Measurements from ENCODE around the gene MRPL51. TPM values are rescaled to one million over a fixed set of nuclear protein-coding genes. Genes with fewer than 3 reads are reported as not detected.

MRPL51 gene
- polyA plus RNA-seq (111 and 117 TPM in 2 replicates), polyA minus RNA-seq (34.1 and 46.3 TPM in 2 replicates)

GRCh38 chr12:6492838-6493496 is at the start of gene MRPL51:
MRPL51 (minus strand) TSS chr12:6493262; CDS start chr12:6493136, 126 bp downstream.
- peak within 1 kb of the TSS; percentile 89 for H3K4me2 ChIP-seq (ENCODE audit: low read length)
- H4K20me1 ChIP-seq (ENCODE audit: insufficient read depth) = no peaks in the 10 kb centered on the region
- peak within 1 kb of the TSS; percentile 43 for H2AFZ ChIP-seq (ENCODE audit: low read depth, low read length)
- peak within 1 kb of the TSS; percentile 93 for H3K4me3 ChIP-seq (ENCODE audit: low read length)
- H3K36me3 ChIP-seq (ENCODE audit: insufficient read depth, low read length) = no peaks in the 10 kb centered on the region
- peaks cover 32% of the 10 kb centered on the region for H3K79me2 ChIP-seq (replicated peaks; ENCODE audit: insufficient read depth, low read length)
- peak within 1 kb of the TSS; percentile 84 for H3K27ac ChIP-seq (ENCODE audit: low read length)
- no peaks in the 10 kb centered on the region for H3F3A ChIP-seq (ENCODE audit: insufficient read depth, low read length, poor library complexity, severe bottlenecking)
- TF ChIP-seq EZH2 (IDR thresholded peaks at IDR 0.05; ENCODE audit: borderline replicate concordance, insufficient read depth, low read length, poor library complexity, severe bottlenecking) = no peak
- TF ChIP-seq POLR2AphosphoS5 (IDR thresholded peaks at IDR 0.05) = peak; percentile 94
- peak; percentile 76 for TF ChIP-seq MXI1 (conservative IDR thresholded peaks at IDR 0.05; ENCODE audit: poor library complexity, severe bottlenecking)
- TF ChIP-seq TAF1 (IDR thresholded peaks at IDR 0.05; ENCODE audit: low read depth) = peak; percentile 79
- TF ChIP-seq, protein P1, sequence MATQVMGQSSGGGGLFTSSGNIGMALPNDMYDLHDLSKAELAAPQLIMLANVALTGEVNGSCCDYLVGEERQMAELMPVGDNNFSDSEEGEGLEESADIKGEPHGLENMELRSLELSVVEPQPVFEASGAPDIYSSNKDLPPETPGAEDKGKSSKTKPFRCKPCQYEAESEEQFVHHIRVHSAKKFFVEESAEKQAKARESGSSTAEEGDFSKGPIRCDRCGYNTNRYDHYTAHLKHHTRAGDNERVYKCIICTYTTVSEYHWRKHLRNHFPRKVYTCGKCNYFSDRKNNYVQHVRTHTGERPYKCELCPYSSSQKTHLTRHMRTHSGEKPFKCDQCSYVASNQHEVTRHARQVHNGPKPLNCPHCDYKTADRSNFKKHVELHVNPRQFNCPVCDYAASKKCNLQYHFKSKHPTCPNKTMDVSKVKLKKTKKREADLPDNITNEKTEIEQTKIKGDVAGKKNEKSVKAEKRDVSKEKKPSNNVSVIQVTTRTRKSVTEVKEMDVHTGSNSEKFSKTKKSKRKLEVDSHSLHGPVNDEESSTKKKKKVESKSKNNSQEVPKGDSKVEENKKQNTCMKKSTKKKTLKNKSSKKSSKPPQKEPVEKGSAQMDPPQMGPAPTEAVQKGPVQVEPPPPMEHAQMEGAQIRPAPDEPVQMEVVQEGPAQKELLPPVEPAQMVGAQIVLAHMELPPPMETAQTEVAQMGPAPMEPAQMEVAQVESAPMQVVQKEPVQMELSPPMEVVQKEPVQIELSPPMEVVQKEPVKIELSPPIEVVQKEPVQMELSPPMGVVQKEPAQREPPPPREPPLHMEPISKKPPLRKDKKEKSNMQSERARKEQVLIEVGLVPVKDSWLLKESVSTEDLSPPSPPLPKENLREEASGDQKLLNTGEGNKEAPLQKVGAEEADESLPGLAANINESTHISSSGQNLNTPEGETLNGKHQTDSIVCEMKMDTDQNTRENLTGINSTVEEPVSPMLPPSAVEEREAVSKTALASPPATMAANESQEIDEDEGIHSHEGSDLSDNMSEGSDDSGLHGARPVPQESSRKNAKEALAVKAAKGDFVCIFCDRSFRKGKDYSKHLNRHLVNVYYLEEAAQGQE (IDR thresholded peaks at IDR 0.05; ENCODE audit: borderline replicate concordance) = peak; percentile 90
- H3K9ac ChIP-seq (ENCODE audit: low read length) = peak within 1 kb of the TSS; percentile 69
- H3K27me3 ChIP-seq (ENCODE audit: insufficient read depth, low read depth, low read length) = no peaks in the 10 kb centered on the region
- H3K9me3 ChIP-seq (ENCODE audit: low read length) = no peaks in the 10 kb centered on the region
- no peaks in the 10 kb centered on the region for H3K9me2 ChIP-seq (ENCODE audit: insufficient read depth, low read length)

DNA sequence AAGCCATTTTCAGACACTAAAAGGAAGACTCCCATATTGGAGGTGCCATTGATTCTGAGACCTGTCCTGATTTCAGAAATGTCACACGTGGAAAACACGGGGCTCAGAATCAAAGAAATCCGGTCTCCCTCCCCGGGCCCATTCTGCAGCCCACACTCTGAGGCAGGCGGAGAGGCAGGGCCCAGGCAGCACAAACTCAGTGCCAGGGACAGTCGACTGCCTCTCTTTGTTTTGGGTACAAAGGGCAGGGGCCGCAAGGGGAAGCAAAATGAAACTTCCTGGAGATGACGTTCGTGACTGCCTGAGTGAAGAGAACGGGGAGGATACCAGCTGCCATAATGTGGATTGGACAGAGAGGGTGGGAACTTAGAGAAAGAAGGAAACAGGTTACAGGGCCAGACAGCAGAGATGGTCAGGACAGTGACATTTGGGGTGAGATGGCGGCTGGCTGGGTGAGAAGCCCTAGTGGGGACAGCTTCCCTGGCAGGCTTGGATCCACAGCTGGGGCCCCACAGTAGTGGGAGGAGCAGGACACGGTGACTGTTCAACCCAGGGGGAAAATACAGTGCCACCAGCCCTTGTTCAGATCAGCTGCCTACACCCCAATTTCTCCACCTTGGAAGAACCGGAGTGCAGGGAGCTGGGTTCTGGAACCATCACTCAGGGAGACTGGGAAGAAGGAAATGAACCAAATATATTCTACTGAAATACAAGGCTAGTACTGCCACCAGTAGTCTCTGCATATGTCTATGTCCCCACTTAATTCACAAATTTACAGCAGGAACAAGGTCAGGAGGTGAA is 49.3 kb upstream of the MRPL51 start:
- no peak overlapping the region for H3K4me2 ChIP-seq (ENCODE audit: low read length)
- no peak overlapping the region for H3K9ac ChIP-seq (ENCODE audit: low read length)
- no peaks in the 10 kb centered on the region for H3K9me3 ChIP-seq (ENCODE audit: low read length)
- no peaks in the 10 kb centered on the region for H3K36me3 ChIP-seq (ENCODE audit: insufficient read depth, low read length)
- no peaks in the 10 kb centered on the region for H3K79me2 ChIP-seq (replicated peaks; ENCODE audit: insufficient read depth, low read length)
- H3K27ac ChIP-seq (ENCODE audit: low read length) = no peak overlapping the region
- H3K27me3 ChIP-seq (ENCODE audit: insufficient read depth, low read depth, low read length) = no peaks in the 10 kb centered on the region
- H3K9me2 ChIP-seq (ENCODE audit: insufficient read depth, low read length) = no peaks in the 10 kb centered on the region
- H3F3A ChIP-seq (ENCODE audit: insufficient read depth, low read length, poor library complexity, severe bottlenecking) = no peaks in the 10 kb centered on the region
- TF ChIP-seq, protein P1 (IDR thresholded peaks at IDR 0.05; ENCODE audit: borderline replicate concordance) = no peak
- TF ChIP-seq, protein P2, sequence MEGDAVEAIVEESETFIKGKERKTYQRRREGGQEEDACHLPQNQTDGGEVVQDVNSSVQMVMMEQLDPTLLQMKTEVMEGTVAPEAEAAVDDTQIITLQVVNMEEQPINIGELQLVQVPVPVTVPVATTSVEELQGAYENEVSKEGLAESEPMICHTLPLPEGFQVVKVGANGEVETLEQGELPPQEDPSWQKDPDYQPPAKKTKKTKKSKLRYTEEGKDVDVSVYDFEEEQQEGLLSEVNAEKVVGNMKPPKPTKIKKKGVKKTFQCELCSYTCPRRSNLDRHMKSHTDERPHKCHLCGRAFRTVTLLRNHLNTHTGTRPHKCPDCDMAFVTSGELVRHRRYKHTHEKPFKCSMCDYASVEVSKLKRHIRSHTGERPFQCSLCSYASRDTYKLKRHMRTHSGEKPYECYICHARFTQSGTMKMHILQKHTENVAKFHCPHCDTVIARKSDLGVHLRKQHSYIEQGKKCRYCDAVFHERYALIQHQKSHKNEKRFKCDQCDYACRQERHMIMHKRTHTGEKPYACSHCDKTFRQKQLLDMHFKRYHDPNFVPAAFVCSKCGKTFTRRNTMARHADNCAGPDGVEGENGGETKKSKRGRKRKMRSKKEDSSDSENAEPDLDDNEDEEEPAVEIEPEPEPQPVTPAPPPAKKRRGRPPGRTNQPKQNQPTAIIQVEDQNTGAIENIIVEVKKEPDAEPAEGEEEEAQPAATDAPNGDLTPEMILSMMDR (IDR thresholded peaks at IDR 0.05; ENCODE audit: poor library complexity, severe bottlenecking) = no peak
- TF ChIP-seq RAD21 (conservative IDR thresholded peaks at IDR 0.05) (no peak), EZH2 (IDR thresholded peaks at IDR 0.05; ENCODE audit: borderline replicate concordance, insufficient read depth, low read length, poor library complexity, severe bottlenecking) (no peak), MXI1 (conservative IDR thresholded peaks at IDR 0.05; ENCODE audit: poor library complexity, severe bottlenecking) (no peak), EP300 (conservative IDR thresholded peaks at IDR 0.05; ENCODE audit: poor library complexity, severe bottlenecking) (no peak), POLR2AphosphoS5 (IDR thresholded peaks at IDR 0.05) (no peak), TAF1 (IDR thresholded peaks at IDR 0.05; ENCODE audit: low read depth) (no peak), SMC3 (conservative IDR thresholded peaks at IDR 0.05; ENCODE audit: poor library complexity) (no peak)
- no peak overlapping the region for H2AFZ ChIP-seq (ENCODE audit: low read depth, low read length)
- no peak overlapping the region for H3K4me3 ChIP-seq (ENCODE audit: low read length)
- H4K20me1 ChIP-seq (ENCODE audit: insufficient read depth) = no peaks in the 10 kb centered on the region

Measured in neural cell (in vitro differentiated cells).